ENCODE results near the gene DLGAP1.

DLGAP1 gene

GRCh38 chr18:3879114-3879835 lies 575.8 kb downstream of the DLGAP1 start:
- Histone ChIP-seq H3K27ac (ENCODE audit: low read length) (no peak overlapping the region), H3K4me1 (ENCODE audit: insufficient read depth, low read length) (peaks cover 8% of the 10 kb centered on the region; the same call in 1 of the 2 replicates), H3K27me3 (ENCODE audit: insufficient read depth, low read length) (no peaks in the 10 kb centered on the region)

GRCh38 chr18:3878401-3878800 lies 576.7 kb downstream of the DLGAP1 start:
- Histone ChIP-seq H3K27me3 (ENCODE audit: insufficient read depth, low read length) (no peaks in the 10 kb centered on the region), H3K4me3 (ENCODE audit: low read length) (no peak overlapping the region), H3K9me3 (ENCODE audit: insufficient read depth, low read depth, low read length) (no peaks in the 10 kb centered on the region), H3K4me1 (ENCODE audit: insufficient read depth, low read length) (peaks cover 17% of the 10 kb centered on the region; the same call in 1 of the 2 replicates), H3K27ac (ENCODE audit: low read length) (no peak overlapping the region), H3K9ac (ENCODE audit: low read depth, low read length) (no peak overlapping the region), H3K36me3 (ENCODE audit: insufficient read depth, low read depth, low read length) (no peaks in the 10 kb centered on the region)

More at GRCh38 chr18:3879114-3879835, 575.8 kb downstream of the DLGAP1 start:
- Histone ChIP-seq H3K4me3 (ENCODE audit: low read length) (no peak overlapping the region), H3K9ac (ENCODE audit: low read depth, low read length) (no peak overlapping the region), H3K9me3 (ENCODE audit: insufficient read depth, low read depth, low read length) (no peaks in the 10 kb centered on the region), H3K36me3 (ENCODE audit: insufficient read depth, low read depth, low read length) (no peaks in the 10 kb centered on the region)

- no peak overlapping the region for H3K9ac ChIP-seq (ENCODE audit: low read depth, low read length)
- no peaks in the 10 kb centered on the region for H3K9me3 ChIP-seq (ENCODE audit: insufficient read depth, low read depth, low read length)
- no peaks in the 10 kb centered on the region for H3K27me3 ChIP-seq (ENCODE audit: insufficient read depth, low read length)
- no peaks in the 10 kb centered on the region for H3K36me3 ChIP-seq (ENCODE audit: insufficient read depth, low read depth, low read length)
- no peak overlapping the region for H3K27ac ChIP-seq (ENCODE audit: low read length)
- H3K4me3 ChIP-seq (ENCODE audit: low read length), result no peak overlapping the region
- peaks cover 21% of the 10 kb centered on the region; the same call in 1 of the 2 replicates for H3K4me1 ChIP-seq (ENCODE audit: insufficient read depth, low read length)
Observed at GRCh38 chr18:3877678-3878077, 577.4 kb downstream of the DLGAP1 start.

GRCh38 chr18:3875961-3876360 lies 579.1 kb downstream of the DLGAP1 start:
- Histone ChIP-seq H3K36me3 (ENCODE audit: insufficient read depth, low read depth, low read length) (no peaks in the 10 kb centered on the region), H3K9me3 (ENCODE audit: insufficient read depth, low read depth, low read length) (no peaks in the 10 kb centered on the region), H3K4me3 (ENCODE audit: low read length) (no peak overlapping the region), H3K9ac (ENCODE audit: low read depth, low read length) (no peak overlapping the region), H3K27ac (ENCODE audit: low read length) (no peak overlapping the region), H3K4me1 (ENCODE audit: insufficient read depth, low read length) (peaks cover 21% of the 10 kb centered on the region; the same call in 1 of the 2 replicates), H3K27me3 (ENCODE audit: insufficient read depth, low read length) (no peaks in the 10 kb centered on the region)

DNA sequence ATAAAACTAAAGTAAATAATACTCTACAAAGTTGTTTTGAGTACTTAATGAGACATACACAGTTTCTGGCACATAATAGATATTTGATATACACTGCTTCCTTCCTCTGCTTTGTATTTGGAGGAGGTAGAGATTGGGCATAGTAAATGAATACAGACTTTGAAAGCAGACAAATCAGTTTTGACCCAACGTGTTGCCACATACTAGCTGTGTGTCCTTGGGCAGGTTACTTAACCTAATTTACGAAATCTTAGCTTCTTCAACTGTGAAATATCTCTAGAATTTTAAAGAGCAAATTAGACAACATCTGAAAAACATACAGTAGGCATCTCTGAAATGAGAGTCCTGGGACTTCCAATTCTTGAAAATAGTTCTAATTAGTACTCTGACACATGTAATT lies 579.7 kb downstream of the DLGAP1 start:
- H3K27me3 ChIP-seq (ENCODE audit: insufficient read depth, low read length), result no peaks in the 10 kb centered on the region
- peaks cover 21% of the 10 kb centered on the region; the same call in 1 of the 2 replicates for H3K4me1 ChIP-seq (ENCODE audit: insufficient read depth, low read length)
- no peaks in the 10 kb centered on the region for H3K36me3 ChIP-seq (ENCODE audit: insufficient read depth, low read depth, low read length)
- no peak overlapping the region for H3K27ac ChIP-seq (ENCODE audit: low read length)
- no peak overlapping the region for H3K4me3 ChIP-seq (ENCODE audit: low read length)
- no peaks in the 10 kb centered on the region for H3K9me3 ChIP-seq (ENCODE audit: insufficient read depth, low read depth, low read length)
- H3K9ac ChIP-seq (ENCODE audit: low read depth, low read length), result no peak overlapping the region

DNA sequence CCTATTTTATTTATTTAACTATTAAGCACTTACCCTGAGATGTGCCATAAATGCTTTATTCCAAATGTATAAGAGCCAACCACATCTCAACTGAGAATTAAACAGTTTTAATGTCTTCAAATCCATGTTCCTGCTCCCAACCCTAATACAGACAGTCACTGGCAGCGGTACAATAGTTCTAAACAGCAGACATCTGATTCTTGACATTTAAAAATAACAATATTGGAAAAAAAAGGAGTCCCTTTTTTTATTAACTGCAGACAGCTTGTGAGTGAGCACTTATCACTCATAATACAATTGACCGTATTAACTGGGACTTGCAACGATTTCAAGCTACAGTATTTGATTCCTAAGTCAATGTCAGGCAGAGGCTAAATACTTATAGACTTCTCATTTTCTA lies 580.5 kb downstream of the DLGAP1 start:
- Histone ChIP-seq H3K4me1 (ENCODE audit: insufficient read depth, low read length) (peaks cover 21% of the 10 kb centered on the region; the same call in 1 of the 2 replicates), H3K27me3 (ENCODE audit: insufficient read depth, low read length) (no peaks in the 10 kb centered on the region), H3K9me3 (ENCODE audit: insufficient read depth, low read depth, low read length) (no peaks in the 10 kb centered on the region), H3K4me3 (ENCODE audit: low read length) (peak overlapping the region; percentile 1; the same call in 1 of the 2 replicates), H3K27ac (ENCODE audit: low read length) (no peak overlapping the region), H3K36me3 (ENCODE audit: insufficient read depth, low read depth, low read length) (no peaks in the 10 kb centered on the region), H3K9ac (ENCODE audit: low read depth, low read length) (peak overlapping the region; percentile 28)

DNA sequence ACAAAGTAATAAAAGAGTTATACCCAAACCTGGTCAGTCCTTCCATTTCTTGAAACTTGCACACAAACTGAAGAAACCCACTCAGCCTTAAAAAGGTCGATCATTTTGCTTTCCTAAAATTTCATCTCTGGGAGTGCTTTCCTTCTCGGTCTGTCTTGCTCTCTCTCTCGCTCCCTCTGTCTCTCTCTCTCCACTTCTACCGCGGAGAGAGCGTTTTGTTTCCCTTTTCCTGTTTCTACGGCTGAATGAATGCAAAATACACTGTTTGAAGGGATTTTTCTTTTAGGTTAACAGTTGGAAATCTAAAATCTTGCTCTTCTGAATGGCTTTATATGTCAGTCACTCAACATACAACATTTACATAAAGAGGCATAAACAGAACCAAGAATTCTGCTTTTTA lies 581.0 kb downstream of the DLGAP1 start:
- Histone ChIP-seq H3K36me3 (ENCODE audit: insufficient read depth, low read depth, low read length) (no peaks in the 10 kb centered on the region), H3K9me3 (ENCODE audit: insufficient read depth, low read depth, low read length) (no peaks in the 10 kb centered on the region), H3K4me1 (ENCODE audit: insufficient read depth, low read length) (peaks cover 21% of the 10 kb centered on the region; the same call in 1 of the 2 replicates), H3K27ac (ENCODE audit: low read length) (no peak overlapping the region), H3K9ac (ENCODE audit: low read depth, low read length) (peak overlapping the region; percentile 28), H3K4me3 (ENCODE audit: low read length) (peak overlapping the region; percentile 1; the same call in 1 of the 2 replicates), H3K27me3 (ENCODE audit: insufficient read depth, low read length) (no peaks in the 10 kb centered on the region)

DNA sequence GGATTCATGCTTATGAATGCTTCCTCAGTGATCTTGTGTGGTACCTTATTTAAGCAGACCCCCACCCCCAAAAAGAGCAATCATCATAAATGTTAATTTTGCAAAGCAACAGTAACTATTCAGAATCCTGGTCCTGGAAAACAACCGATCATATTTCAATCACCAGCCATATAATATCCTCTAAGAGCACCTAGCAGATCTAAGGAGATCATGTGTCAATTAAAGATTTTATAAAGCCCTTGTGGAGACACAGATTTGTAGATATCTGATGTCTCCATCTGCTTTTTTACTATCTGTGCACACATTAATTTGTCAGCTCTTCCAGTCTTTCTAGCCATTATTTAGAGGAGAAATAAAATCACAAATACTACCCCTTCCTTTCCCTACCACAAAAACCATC lies 581.4 kb downstream of the DLGAP1 start:
- H3K36me3 ChIP-seq (ENCODE audit: insufficient read depth, low read depth, low read length), result no peaks in the 10 kb centered on the region
- H3K4me1 ChIP-seq (ENCODE audit: insufficient read depth, low read length), result peaks cover 21% of the 10 kb centered on the region; the same call in 1 of the 2 replicates
- no peaks in the 10 kb centered on the region for H3K27me3 ChIP-seq (ENCODE audit: insufficient read depth, low read length)
- peak overlapping the region; percentile 1; the same call in 1 of the 2 replicates for H3K4me3 ChIP-seq (ENCODE audit: low read length)
- no peaks in the 10 kb centered on the region for H3K9me3 ChIP-seq (ENCODE audit: insufficient read depth, low read depth, low read length)
- H3K27ac ChIP-seq (ENCODE audit: low read length), result no peak overlapping the region
- no peak overlapping the region for H3K9ac ChIP-seq (ENCODE audit: low read depth, low read length)

GRCh38 chr18:3873211-3873610 lies 581.9 kb downstream of the DLGAP1 start:
- Histone ChIP-seq H3K27me3 (ENCODE audit: insufficient read depth, low read length) (no peaks in the 10 kb centered on the region), H3K4me3 (ENCODE audit: low read length) (no peak overlapping the region), H3K27ac (ENCODE audit: low read length) (no peak overlapping the region), H3K9ac (ENCODE audit: low read depth, low read length) (no peak overlapping the region), H3K36me3 (ENCODE audit: insufficient read depth, low read depth, low read length) (no peaks in the 10 kb centered on the region), H3K9me3 (ENCODE audit: insufficient read depth, low read depth, low read length) (no peaks in the 10 kb centered on the region), H3K4me1 (ENCODE audit: insufficient read depth, low read length) (peaks cover 21% of the 10 kb centered on the region; the same call in 1 of the 2 replicates)

DNA sequence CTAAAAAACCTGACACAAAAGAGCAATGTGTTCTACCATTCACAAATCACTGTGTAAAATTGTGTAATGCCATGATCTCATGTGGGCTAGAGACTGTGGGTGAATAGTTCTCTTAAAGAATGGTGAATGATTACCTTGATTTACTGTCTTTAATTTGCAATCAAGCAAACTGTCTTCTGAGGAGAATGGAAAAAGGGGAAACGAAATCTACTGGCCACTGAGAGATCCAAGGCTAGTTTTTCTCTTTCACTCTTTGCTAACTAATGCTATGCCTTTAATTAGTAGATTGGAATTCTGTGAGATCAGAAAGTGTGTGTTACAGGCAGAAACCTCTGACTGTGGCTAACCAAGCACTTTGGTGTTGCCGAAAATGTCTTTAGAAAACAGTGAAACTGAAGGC lies 582.5 kb downstream of the DLGAP1 start:
- H3K4me1 ChIP-seq (ENCODE audit: insufficient read depth, low read length), result peaks cover 21% of the 10 kb centered on the region; the same call in 1 of the 2 replicates
- no peaks in the 10 kb centered on the region for H3K9me3 ChIP-seq (ENCODE audit: insufficient read depth, low read depth, low read length)
- H3K27me3 ChIP-seq (ENCODE audit: insufficient read depth, low read length), result no peaks in the 10 kb centered on the region
- no peak overlapping the region for H3K4me3 ChIP-seq (ENCODE audit: low read length)
- H3K27ac ChIP-seq (ENCODE audit: low read length), result no peak overlapping the region
- H3K36me3 ChIP-seq (ENCODE audit: insufficient read depth, low read depth, low read length), result no peaks in the 10 kb centered on the region
- no peak overlapping the region for H3K9ac ChIP-seq (ENCODE audit: low read depth, low read length)

- no peak overlapping the region for H3K4me3 ChIP-seq (ENCODE audit: low read length)
- no peak overlapping the region for H3K27ac ChIP-seq (ENCODE audit: low read length)
- H3K36me3 ChIP-seq (ENCODE audit: insufficient read depth, low read depth, low read length), result no peaks in the 10 kb centered on the region
- no peak overlapping the region for H3K9ac ChIP-seq (ENCODE audit: low read depth, low read length)
- no peaks in the 10 kb centered on the region for H3K27me3 ChIP-seq (ENCODE audit: insufficient read depth, low read length)
- H3K4me1 ChIP-seq (ENCODE audit: insufficient read depth, low read length), result peaks cover 21% of the 10 kb centered on the region; the same call in 1 of the 2 replicates
- H3K9me3 ChIP-seq (ENCODE audit: insufficient read depth, low read depth, low read length), result no peaks in the 10 kb centered on the region
Observed at GRCh38 chr18:3871687-3872086, 583.4 kb downstream of the DLGAP1 start.

DNA sequence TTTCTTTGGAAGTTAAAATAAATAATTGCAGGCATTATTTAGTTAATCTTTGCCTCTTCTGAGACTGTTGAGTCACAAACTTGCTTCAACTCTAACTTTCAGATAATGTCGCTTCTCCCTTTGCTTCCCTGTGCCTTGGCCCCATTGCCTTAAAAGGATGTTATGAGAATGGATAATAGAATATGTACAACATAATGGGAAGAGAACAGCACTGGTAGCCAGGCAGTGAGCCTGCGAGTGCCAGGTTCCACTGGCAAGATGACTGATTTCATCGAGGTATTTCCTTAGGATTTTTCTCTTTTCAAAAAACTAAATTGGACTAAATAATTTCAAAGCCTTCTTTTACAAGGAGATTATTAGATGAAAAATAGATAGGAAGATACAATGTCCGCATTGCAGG lies 584.2 kb downstream of the DLGAP1 start:
- Histone ChIP-seq H3K4me1 (ENCODE audit: insufficient read depth, low read length) (peaks cover 21% of the 10 kb centered on the region; the same call in 1 of the 2 replicates), H3K9me3 (ENCODE audit: insufficient read depth, low read depth, low read length) (no peaks in the 10 kb centered on the region), H3K27me3 (ENCODE audit: insufficient read depth, low read length) (no peaks in the 10 kb centered on the region), H3K9ac (ENCODE audit: low read depth, low read length) (no peak overlapping the region), H3K27ac (ENCODE audit: low read length) (no peak overlapping the region), H3K36me3 (ENCODE audit: insufficient read depth, low read depth, low read length) (no peaks in the 10 kb centered on the region), H3K4me3 (ENCODE audit: low read length) (no peak overlapping the region)
